Thyroid gland (tissue), 4 donors: Measurements from ENCODE around the gene PHLDB3. TPM values are rescaled to one million over a fixed set of nuclear protein-coding genes. Genes with fewer than 3 reads are reported as not detected.

Experiments used
- DNase-seq, 2 donors: peaks; one replicate each; pipeline ENCODE4 v3.0.0-alpha.2; 2019
- H3K27ac ChIP-seq, 3 donors: fragments of 200-600 bp; sonication (generic); 1 replicate in 2 of 3; 2 replicates in 1 of 3; pipeline ENCODE4 v1.5.1; 2016 to 2019; ENCODE audit warnings: mild to moderate bottlenecking in 1 of 3, moderate library complexity in 1 of 3
- H3K27me3 ChIP-seq: fragments of 200-600 bp; sonication (generic); one replicate; pipeline ENCODE4 v1.5.1; 2019
- H3K36me3 ChIP-seq, 2 donors: fragments of 200-600 bp; sonication (generic); one replicate each; pipeline ENCODE4 v1.5.1; 2016 to 2019
- H3K4me1 ChIP-seq, 2 donors: fragments of 200-600 bp; sonication (generic); one replicate each; pipeline ENCODE4 v1.5.1; 2017 to 2019
- H3K4me3 ChIP-seq, 3 donors: fragments of 200-600 bp; sonication (generic); replicated peaks in 1 of 3; 1 replicate in 2 of 3; 2 replicates in 1 of 3; pipeline ENCODE4 v1.5.1; 2016; ENCODE audit warnings: mild to moderate bottlenecking in 1 of 3
- H3K9me3 ChIP-seq: fragments of 200-600 bp; sonication (generic); one replicate; pipeline ENCODE4 v1.5.1; 2017
- POLR2A ChIP-seq, 2 donors: fragments of 450-650 bp; IDR thresholded peaks; one replicate each; pipeline ENCODE4 v1.6.1; 2017; ENCODE audit warnings: antibody characterized with exemption in 2 of 2, mild to moderate bottlenecking in 2 of 2, moderate library complexity in 1 of 2
- WGBS, 2 donors: methylation state at CpG; one replicate each; pipeline ENCODE4 v1.1.5; 2017; 5-methylcytosine and 5-hydroxymethylcytosine counted together
- intact Hi-C: fragments of 100-400 bp; cut with DNase I; formaldehyde crosslinking; loops from one replicate; pipeline ENCODE4 v1.15.1; 2023
- total RNA-seq, 4 donors: library from RNA; depleted of rRNA; stranded (reverse); fragments of >200 nt; gene quantifications; one replicate each; pipeline ENCODE4 v1.2.3, GENCODE V29; 2016
- TF ChIP-seq, protein P1 (sequence below), 6 experiments: fragments of 200-600 bp in 3 of 6; fragments of 450-650 bp in 3 of 6; sonication (generic) in 3 of 6; IDR thresholded peaks; one replicate each; pipeline ENCODE4 v1.5.1; 2016 to 2019; ENCODE audit warnings: antibody characterized with exemption in 6 of 6, mild to moderate bottlenecking in 2 of 6, inconsistent platforms in 1 of 6, moderate library complexity in 1 of 6

PHLDB3 gene
- total RNA-seq, 4 donors from 2014 or later = 4.4 to 19.6 (median 7.4) TPM

DNA sequence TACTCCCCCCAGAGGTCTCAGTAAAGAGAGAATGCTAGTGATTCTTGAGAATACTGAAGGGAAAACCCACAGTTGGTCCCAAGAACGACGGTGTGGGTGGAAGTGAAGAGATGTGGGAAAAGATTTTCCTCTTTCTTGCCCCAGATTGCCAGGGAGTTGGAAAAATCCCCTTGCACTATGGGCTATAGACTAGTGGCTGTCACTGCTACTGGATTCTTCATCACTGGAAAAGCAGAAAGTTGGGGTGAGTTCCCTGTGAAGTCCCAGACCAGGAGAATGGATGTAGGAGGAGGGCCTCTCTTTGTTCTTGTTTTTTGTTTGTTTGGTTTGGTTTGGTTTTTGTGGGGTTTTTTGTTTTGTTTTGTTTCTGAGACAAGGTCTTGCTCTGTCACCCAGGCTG, 50.5 kb downstream of the PHLDB3 start:
- intact Hi-C loops = no loop called here

DNA sequence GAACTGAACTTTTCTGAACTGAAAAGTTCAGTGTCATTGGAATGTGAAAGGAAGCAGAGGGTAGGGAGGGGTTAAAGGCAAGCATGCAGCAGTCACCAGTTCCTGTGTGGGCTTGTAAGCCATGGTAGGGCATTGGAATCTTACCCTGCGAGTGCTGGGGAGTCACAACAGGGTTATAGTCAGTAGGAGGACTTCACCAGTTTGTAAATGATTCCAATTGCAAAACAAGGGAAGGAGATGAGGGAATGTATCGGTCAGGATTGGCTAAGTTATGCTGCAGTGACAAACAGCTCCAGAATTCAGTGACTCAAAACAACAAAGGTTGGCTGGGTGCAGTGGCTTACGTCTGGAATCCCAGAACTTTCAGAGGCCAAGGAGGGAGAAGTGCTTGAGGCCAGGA, 52.0 kb downstream of the PHLDB3 start:
- no peak for DNase-seq
- H3K4me3 ChIP-seq = no peak overlapping the region
- WGBS, 2 donors = 62 to 71% methylated on average over 3 of the region's 3 CpGs
- intact Hi-C loops = no loop called here
- no peaks in the 10 kb centered on the region for H3K27me3 ChIP-seq
- no peaks in the 10 kb centered on the region for H3K4me1 ChIP-seq
- TF ChIP-seq POLR2A (IDR thresholded peaks at IDR 0.05) = no peak
- TF ChIP-seq, protein P1, sequence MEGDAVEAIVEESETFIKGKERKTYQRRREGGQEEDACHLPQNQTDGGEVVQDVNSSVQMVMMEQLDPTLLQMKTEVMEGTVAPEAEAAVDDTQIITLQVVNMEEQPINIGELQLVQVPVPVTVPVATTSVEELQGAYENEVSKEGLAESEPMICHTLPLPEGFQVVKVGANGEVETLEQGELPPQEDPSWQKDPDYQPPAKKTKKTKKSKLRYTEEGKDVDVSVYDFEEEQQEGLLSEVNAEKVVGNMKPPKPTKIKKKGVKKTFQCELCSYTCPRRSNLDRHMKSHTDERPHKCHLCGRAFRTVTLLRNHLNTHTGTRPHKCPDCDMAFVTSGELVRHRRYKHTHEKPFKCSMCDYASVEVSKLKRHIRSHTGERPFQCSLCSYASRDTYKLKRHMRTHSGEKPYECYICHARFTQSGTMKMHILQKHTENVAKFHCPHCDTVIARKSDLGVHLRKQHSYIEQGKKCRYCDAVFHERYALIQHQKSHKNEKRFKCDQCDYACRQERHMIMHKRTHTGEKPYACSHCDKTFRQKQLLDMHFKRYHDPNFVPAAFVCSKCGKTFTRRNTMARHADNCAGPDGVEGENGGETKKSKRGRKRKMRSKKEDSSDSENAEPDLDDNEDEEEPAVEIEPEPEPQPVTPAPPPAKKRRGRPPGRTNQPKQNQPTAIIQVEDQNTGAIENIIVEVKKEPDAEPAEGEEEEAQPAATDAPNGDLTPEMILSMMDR (IDR thresholded peaks at IDR 0.05) = no peak
- no peak overlapping the region for H3K27ac ChIP-seq
- no peaks in the 10 kb centered on the region for H3K36me3 ChIP-seq
- no peaks in the 10 kb centered on the region for H3K9me3 ChIP-seq

More for the DNA sequence above, 50.5 kb downstream of the PHLDB3 start:
- H3K27me3 ChIP-seq = no peaks in the 10 kb centered on the region
- H3K27ac ChIP-seq = no peak overlapping the region
- 69% methylated on average over 2 of the region's 2 CpGs for WGBS, 2 donors
- H3K36me3 ChIP-seq = no peaks in the 10 kb centered on the region
- H3K4me1 ChIP-seq = no peaks in the 10 kb centered on the region
- H3K4me3 ChIP-seq = no peak overlapping the region
- DNase-seq = no peak
- no peaks in the 10 kb centered on the region for H3K9me3 ChIP-seq
- TF ChIP-seq, protein P1 (IDR thresholded peaks at IDR 0.05) = no peak
- no peak for TF ChIP-seq POLR2A (IDR thresholded peaks at IDR 0.05)

DNA sequence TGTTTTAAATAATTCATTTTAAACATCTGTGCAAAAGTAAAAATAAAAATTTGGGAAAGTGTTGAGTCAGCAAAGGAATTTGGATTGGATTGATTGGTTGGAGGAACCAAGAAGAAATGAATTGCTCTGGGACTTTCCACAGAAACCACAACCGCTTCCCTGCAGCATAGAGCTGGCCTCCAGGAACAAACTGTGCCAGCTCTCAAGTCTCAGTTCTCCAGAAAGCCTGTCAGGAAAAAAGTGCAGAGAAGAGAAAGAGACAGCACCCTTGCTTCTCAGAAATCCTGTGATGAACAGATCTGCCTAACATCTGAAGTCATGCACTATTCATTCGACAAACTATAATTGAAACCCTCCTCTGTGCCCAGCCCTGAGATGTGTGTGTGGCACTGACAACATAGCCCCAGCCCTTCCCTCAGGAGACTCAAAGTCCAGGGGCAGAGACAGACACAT, 54.0 kb downstream of the PHLDB3 start:
- 55 to 82% methylated on average over 2 of the region's 2 CpGs for WGBS, 2 donors
- H3K4me1 ChIP-seq = no peaks in the 10 kb centered on the region
- H3K36me3 ChIP-seq = no peaks in the 10 kb centered on the region
- H3K27ac ChIP-seq = no peak overlapping the region
- no peaks in the 10 kb centered on the region for H3K9me3 ChIP-seq
- intact Hi-C loops = no loop called here
- DNase-seq = no peak
- TF ChIP-seq, protein P1 (IDR thresholded peaks at IDR 0.05) = no peak
- no peak for TF ChIP-seq POLR2A (IDR thresholded peaks at IDR 0.05)
- H3K27me3 ChIP-seq = no peaks in the 10 kb centered on the region
- no peak overlapping the region for H3K4me3 ChIP-seq

DNA sequence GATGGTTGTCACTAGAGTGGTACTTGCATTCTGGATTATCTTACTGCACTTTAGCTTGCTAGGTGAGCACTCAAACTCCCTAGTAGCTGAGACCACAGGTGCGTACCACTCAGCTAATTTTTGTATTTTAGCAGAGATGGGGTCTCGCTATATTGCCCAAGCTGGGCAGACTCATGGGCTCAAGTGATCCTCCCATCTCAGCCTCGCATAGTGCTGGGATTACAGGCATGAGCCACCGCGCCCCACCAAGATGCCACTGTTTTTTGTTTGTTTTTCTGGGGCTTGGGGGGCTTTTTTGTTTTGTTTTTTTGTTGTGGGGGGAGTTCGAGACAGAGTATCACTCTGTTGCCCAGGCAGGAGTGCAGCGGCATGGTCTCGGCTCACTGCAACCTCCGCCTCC, 56.9 kb downstream of the PHLDB3 start:
- Histone ChIP-seq H3K27me3 (no peaks in the 10 kb centered on the region), H3K4me1 (no peaks in the 10 kb centered on the region), H3K4me3 (no peak overlapping the region), H3K9me3 (no peaks in the 10 kb centered on the region), H3K27ac (no peak overlapping the region), H3K36me3 (no peaks in the 10 kb centered on the region)
- intact Hi-C loops = loop anchor here (2.0 to 10.0 kb wide), 2 partner anchors 71 to 207 kb away; no protein-coding TSS in a partner anchor
- 90 to 91% methylated on average over 9 of the region's 9 CpGs for WGBS, 2 donors
- TF ChIP-seq, protein P1 (IDR thresholded peaks at IDR 0.05) = no peak
- no peak for TF ChIP-seq POLR2A (IDR thresholded peaks at IDR 0.05)
- DNase-seq = no peak

DNA sequence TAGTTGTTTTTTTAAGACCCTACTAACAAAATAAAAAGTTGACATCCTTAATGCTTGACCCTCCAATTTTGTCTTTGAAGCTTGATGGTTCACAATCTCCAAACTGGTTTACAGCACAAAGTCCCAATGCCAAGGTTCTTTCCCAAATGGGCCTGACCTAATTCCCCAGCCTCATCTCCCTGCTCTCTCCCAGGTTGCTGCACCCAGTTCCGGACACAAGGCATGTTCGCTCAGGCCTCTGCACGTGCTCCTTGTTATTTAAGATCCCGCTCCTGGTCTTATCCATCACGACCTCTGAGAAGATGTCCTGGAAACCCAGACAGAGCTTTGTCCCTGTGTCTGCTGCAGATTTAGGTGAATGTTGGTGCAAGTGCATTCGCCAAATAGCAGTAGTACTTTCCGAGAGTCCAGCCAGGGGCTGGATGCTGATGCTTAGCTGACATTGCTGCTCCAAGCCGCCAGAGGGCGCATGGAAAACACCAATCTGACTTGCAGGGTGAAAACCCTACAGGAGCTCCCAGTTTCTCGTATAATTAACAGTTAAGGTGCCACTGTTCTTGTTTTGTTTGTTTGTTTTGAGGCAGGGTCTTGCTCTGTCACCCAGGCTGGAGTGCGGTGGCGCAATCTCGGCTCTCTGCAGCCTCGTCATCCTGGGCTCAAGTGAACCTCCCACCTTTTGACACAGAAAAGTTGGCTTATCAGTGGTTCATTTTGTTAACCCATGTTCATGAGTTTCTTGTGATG, 57.6 kb downstream of the PHLDB3 start:
- intact Hi-C loops = loop anchor here (2.0 to 10.0 kb wide), 2 partner anchors 72 to 208 kb away; no protein-coding TSS in a partner anchor
- Histone ChIP-seq H3K27me3 (no peaks in the 10 kb centered on the region), H3K36me3 (no peaks in the 10 kb centered on the region), H3K9me3 (no peaks in the 10 kb centered on the region), H3K4me3 (no peak overlapping the region), H3K27ac (no peak overlapping the region), H3K4me1 (no peaks in the 10 kb centered on the region)
- WGBS, 2 donors = 22 to 25% methylated on average over 14 of the region's 14 CpGs
- DNase-seq = peak; percentile 69 to 83
- TF ChIP-seq POLR2A (IDR thresholded peaks at IDR 0.05) = no peak
- TF ChIP-seq, protein P1 (IDR thresholded peaks at IDR 0.05) = peak; percentile 76 to 92 (median 90)
